ENCODE measurements around the gene TULP1.
"Not testable (repeated sequence)": the region's sequence is repeated elsewhere in the genome, so short reads cannot be mapped to it uniquely, and the experiment has no call there.

DNA sequence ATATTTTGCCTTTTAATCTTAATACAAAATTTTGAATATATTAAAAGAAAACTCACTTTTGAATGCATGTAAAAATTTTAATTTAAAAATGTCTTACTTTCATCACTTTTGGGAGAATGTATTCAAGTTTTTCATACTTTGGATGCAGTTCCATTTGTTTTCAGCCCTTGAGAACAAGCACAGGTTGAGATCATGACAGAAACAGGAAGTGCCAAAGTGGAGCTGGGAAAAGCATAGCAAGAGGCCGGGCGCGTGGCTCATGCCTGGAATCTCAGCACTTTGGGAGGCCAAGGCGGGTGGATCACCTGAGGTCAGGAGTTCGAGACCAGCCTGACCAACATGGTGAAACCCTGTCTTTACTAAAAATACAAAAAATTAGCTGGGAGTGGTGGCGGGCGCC is 5.3 kb upstream of the TULP1 start:
- TF ChIP-seq, protein P1, sequence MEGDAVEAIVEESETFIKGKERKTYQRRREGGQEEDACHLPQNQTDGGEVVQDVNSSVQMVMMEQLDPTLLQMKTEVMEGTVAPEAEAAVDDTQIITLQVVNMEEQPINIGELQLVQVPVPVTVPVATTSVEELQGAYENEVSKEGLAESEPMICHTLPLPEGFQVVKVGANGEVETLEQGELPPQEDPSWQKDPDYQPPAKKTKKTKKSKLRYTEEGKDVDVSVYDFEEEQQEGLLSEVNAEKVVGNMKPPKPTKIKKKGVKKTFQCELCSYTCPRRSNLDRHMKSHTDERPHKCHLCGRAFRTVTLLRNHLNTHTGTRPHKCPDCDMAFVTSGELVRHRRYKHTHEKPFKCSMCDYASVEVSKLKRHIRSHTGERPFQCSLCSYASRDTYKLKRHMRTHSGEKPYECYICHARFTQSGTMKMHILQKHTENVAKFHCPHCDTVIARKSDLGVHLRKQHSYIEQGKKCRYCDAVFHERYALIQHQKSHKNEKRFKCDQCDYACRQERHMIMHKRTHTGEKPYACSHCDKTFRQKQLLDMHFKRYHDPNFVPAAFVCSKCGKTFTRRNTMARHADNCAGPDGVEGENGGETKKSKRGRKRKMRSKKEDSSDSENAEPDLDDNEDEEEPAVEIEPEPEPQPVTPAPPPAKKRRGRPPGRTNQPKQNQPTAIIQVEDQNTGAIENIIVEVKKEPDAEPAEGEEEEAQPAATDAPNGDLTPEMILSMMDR (IDR thresholded peaks at IDR 0.05; ENCODE audit: low read length) = not testable (repeated sequence)
- not testable (repeated sequence) for TF ChIP-seq EZH2 (IDR thresholded peaks at IDR 0.05; ENCODE audit: borderline replicate concordance, low read length)
